HEK293T (cell line): ENCODE results near the gene SOWAHD.
A peak's percentile ranks its signal among the peaks of the same experiment; 100 is the strongest.

Experiments
- CTCF ChIA-PET: fragments of 350-600 bp; formaldehyde crosslinking; extraction: SDS; loops from one replicate; lab custom pipeline; 2021; ENCODE audit warnings: antibody characterized with exemption, inconsistent platforms; lab: Yijun Ruan, JAX
- POLR2A ChIA-PET: fragments of 350-600 bp; formaldehyde crosslinking; extraction: SDS; loops from one replicate; lab custom pipeline; 2020; ENCODE audit warnings: antibody characterized with exemption, inconsistent platforms; lab: Yijun Ruan, JAX
- DNase-seq: peaks from one replicate; pipeline ENCODE4 v3.0.0; 2012; ENCODE audit warnings: mixed read lengths; ENCODE audit errors: extremely low spot score
- ARNT ChIP-seq: fragments of 450-650 bp; IDR thresholded peaks from 2 replicates; pipeline ENCODE4 v1.6.1; 2017; ENCODE audit warnings: mild to moderate bottlenecking
- BHLHE40 ChIP-seq: fragments of 450-650 bp; IDR thresholded peaks from 2 replicates; pipeline ENCODE4 v1.6.1; 2016; ENCODE audit warnings: mild to moderate bottlenecking, moderate library complexity, borderline replicate concordance
- CTBP1 ChIP-seq: fragments of 450-650 bp; IDR thresholded peaks from 2 replicates; pipeline ENCODE4 v1.6.1; 2016; ENCODE audit warnings: borderline replicate concordance
- ELF4 ChIP-seq: fragments of 450-650 bp; IDR thresholded peaks from 2 replicates; pipeline ENCODE4 v1.6.1; 2017; ENCODE audit warnings: antibody characterized with exemption
- FOXA1 ChIP-seq: fragments of 450-650 bp; IDR thresholded peaks from 2 replicates; pipeline ENCODE4 v1.6.1; 2016; ENCODE audit warnings: mild to moderate bottlenecking
- FOXK2 ChIP-seq: fragments of 450-650 bp; IDR thresholded peaks from 2 replicates; pipeline ENCODE4 v1.6.1; 2016; ENCODE audit warnings: mild to moderate bottlenecking
- FOXM1 ChIP-seq: fragments of 450-650 bp; IDR thresholded peaks from 2 replicates; pipeline ENCODE4 v1.6.1; 2017; ENCODE audit warnings: mild to moderate bottlenecking, borderline replicate concordance
- HDGF ChIP-seq: fragments of 450-650 bp; IDR thresholded peaks from 2 replicates; pipeline ENCODE4 v1.6.1; 2017; ENCODE audit warnings: antibody characterized with exemption, borderline replicate concordance
- L3MBTL2 ChIP-seq: fragments of 450-650 bp; conservative IDR thresholded peaks from 2 replicates; pipeline ENCODE4 v1.6.1; 2016; ENCODE audit warnings: mild to moderate bottlenecking
- LEF1 ChIP-seq: fragments of 450-650 bp; IDR thresholded peaks from 2 replicates; pipeline ENCODE4 v1.6.1; 2017; ENCODE audit warnings: mild to moderate bottlenecking, borderline replicate concordance
- NFRKB ChIP-seq: fragments of 450-650 bp; IDR thresholded peaks from 2 replicates; pipeline ENCODE4 v1.6.1; 2016; ENCODE audit warnings: mild to moderate bottlenecking, moderate library complexity
- PKNOX1 ChIP-seq: fragments of 450-650 bp; IDR thresholded peaks from 2 replicates; pipeline ENCODE4 v1.6.1; 2016
- SP1 ChIP-seq: fragments of 450-650 bp; IDR thresholded peaks from 2 replicates; pipeline ENCODE4 v1.6.1; 2017
- SUZ12 ChIP-seq: fragments of 450-650 bp; IDR thresholded peaks from 2 replicates; pipeline ENCODE4 v1.6.1; 2016; ENCODE audit warnings: mild to moderate bottlenecking
- TARDBP ChIP-seq: fragments of 450-650 bp; IDR thresholded peaks from 2 replicates; pipeline ENCODE4 v1.6.1; 2016
- ZNF384 ChIP-seq: fragments of 450-650 bp; IDR thresholded peaks from 2 replicates; pipeline ENCODE4 v1.6.1; 2016

SOWAHD gene

GRCh38 chrX:119784747-119785446, 26.5 kb downstream of the SOWAHD start:
- CTCF ChIA-PET = interaction anchor here (0.6 to 1.5 kb wide), 10 partner anchors 15 to 195 kb away, joined by 3 to 7 read pairs (median 3); partner anchors contain the start of genes NDUFA1, RNF113A and SOWAHD
- TF ChIP-seq LEF1 = no peak
- TF ChIP-seq FOXM1 = no peak
- peak; percentile 50; the same call in 1 of the 2 replicates for TF ChIP-seq L3MBTL2
- no peak for TF ChIP-seq CTBP1
- TF ChIP-seq ELF4 = peak; percentile 7; the same call in 1 of the 2 replicates
- TF ChIP-seq FOXA1 = no peak
- TF ChIP-seq NFRKB = no peak
- no peak for TF ChIP-seq TARDBP
- TF ChIP-seq HDGF = peak; percentile 33; the same call in 1 of the 2 replicates
- TF ChIP-seq PKNOX1 = no peak
- no peak for TF ChIP-seq ARNT
- TF ChIP-seq SP1 = no peak
- TF ChIP-seq ZNF384 = no peak; the same call in 1 of the 2 replicates
- TF ChIP-seq SUZ12 = no peak
- TF ChIP-seq BHLHE40 = peak; percentile 39; the same call in 1 of the 2 replicates
- TF ChIP-seq FOXK2 = peak; percentile 11; the same call in 1 of the 2 replicates
- DNase-seq = peak; percentile 73
- POLR2A ChIA-PET = interaction anchor here (0.6 to 0.9 kb wide), 3 partner anchors 68 to 85 kb away, joined by 3 read pairs; partner anchors contain the start of gene UPF3B

- no peak for DNase-seq
- TF ChIP-seq LEF1 = no peak
- TF ChIP-seq TARDBP = no peak
- TF ChIP-seq NFRKB = no peak
- TF ChIP-seq FOXM1 = no peak
- no peak for TF ChIP-seq CTBP1
- CTCF ChIA-PET = interaction anchor here (0.6 to 1.0 kb wide), 2 partner anchors 32 to 907 kb away, joined by 3 to 5 read pairs; partner anchors contain the start of gene SOWAHD
- POLR2A ChIA-PET = interaction anchor here (0.8 to 2.4 kb wide), 38 partner anchors 9 to 217 kb away, joined by 3 to 52 read pairs (median 6); partner anchors contain the start of genes NDUFA1, NKRF, RNF113A and SEPTIN6
Measured at GRCh38 chrX:119790977-119791436, 32.6 kb downstream of the SOWAHD start.

DNA sequence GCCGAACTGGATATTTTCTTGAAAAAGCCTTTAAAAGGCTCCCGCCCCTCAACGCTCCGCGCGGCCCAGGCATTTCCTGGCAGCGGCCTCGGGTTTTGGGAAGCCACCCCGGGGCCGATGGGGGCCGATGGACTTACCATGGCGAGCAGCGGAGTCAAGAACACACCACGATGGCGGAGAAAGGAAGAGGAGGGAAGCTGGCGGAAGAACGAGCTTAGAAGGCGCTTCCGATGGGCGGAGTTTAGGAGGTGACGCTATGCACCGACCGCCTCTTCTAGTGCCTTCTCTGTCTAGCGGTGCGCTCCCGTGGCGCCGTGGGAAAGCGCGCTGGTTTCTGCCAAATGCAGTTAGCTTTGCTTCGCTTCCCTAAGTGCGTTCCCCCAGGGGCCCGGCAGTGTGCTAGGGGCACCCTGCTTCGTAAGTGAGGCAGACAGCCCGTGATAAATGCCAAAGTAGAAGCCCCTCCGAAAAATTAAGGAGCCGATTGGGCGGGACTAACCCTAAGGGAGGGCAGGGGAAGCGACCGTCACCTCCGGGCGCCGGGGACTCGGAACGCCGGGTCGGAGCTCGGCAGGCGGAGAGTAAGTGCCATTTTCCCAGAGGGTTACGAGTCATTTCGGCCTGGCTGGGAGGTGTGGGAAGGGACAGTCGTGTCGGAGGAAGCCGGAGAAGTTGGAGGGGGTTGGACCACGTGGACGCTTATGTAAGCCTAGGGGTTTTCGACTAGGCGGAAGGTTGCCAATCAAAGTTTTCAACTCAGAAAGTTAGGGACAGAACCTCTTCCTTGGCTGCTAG, 33.2 kb downstream of the SOWAHD start, which contains the start of gene RPL39:
TSS of gene RPL39 (minus strand) at position 194 of the 795 bp plus-strand sequence. CDS start at position 140, 54 bp downstream.
- TF ChIP-seq CTBP1 (no peak), FOXA1 (no peak), SP1 (no peak), FOXM1 (no peak), NFRKB (peak; percentile 89), SUZ12 (no peak), ARNT (no peak), PKNOX1 (peak; percentile 92), HDGF (no peak), FOXK2 (no peak), BHLHE40 (no peak), LEF1 (no peak; the same call in 1 of the 2 replicates), TARDBP (no peak), ELF4 (peak; percentile 93), L3MBTL2 (peak; percentile 59), ZNF384 (no peak)
- ChIA-PET POLR2A (interaction anchor here (0.6 to 2.4 kb wide), 54 partner anchors 9 to 812 kb away, joined by 3 to 52 read pairs (median 4); partner anchors contain the start of genes MCTS1, NDUFA1, NKRF and RNF113A), CTCF (interaction anchor here (0.6 to 1.0 kb wide), 4 partner anchors 33 to 906 kb away, joined by 3 to 5 read pairs (median 4); partner anchors contain the start of gene SOWAHD)
- peak; percentile 83 for DNase-seq

DNA sequence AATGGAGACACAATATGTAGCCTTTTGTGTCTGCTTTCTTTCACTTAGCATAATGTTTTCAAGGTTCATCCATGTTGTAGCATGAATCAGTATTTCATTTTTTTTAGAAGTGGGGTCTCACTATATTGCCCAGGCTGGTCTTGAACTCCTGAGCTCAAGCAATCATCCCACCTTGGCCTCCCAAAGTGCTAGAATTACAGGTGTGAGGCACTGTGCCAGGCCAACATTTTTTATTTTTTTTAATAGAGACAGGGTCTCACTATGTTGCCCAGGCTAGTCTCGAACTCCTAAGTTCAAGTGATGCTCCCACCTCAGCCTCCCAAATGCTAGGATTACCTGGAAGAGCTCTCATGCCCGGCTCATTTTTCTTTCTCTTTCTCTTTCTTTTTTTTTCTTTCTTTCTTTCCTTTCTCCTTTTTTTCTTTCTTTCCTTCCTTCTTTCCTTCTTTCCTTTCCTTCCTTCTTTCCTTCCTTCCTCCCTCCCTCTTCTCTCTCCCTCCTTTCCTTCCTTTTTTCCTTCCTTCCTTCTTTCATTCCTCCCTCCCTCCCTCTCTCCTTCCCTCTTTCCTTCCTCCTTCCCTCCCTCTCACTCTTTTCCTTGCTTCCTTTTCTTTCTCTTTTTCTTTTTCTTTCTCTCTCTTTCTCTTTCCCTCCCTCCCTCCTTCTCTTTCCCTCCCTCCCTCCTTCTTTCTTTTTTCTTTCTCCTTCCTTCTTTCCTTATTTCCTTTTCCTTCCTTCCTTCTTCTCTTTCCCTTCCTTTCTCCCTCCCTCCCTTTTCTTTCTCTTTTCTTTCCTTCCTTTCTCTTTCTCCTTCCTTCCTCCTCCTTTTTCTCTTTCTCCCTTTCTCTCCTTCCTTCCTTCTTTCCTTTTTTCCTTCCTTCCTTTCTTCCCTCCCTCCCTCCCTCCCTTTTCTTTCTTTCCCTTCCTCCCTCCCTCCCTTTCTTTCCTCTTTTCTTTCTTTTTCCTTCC, 43.1 kb downstream of the SOWAHD start:
- no peak for TF ChIP-seq CTBP1
- TF ChIP-seq FOXK2 = no peak
- TF ChIP-seq SP1 = no peak
- TF ChIP-seq HDGF = no peak
- no peak for TF ChIP-seq BHLHE40
- no peak for TF ChIP-seq PKNOX1
- no peak for TF ChIP-seq ELF4
- TF ChIP-seq LEF1 = no peak
- no peak for TF ChIP-seq FOXM1
- no peak for TF ChIP-seq NFRKB
- no peak for TF ChIP-seq ZNF384
- DNase-seq = no peak
- POLR2A ChIA-PET = interaction anchor here (1.3 kb wide), 1 partner anchor 10 kb away, joined by 3 read pairs; the partner anchor contains the start of gene RPL39
- CTCF ChIA-PET = no interaction called here
